Muscle layer of duodenum (tissue), 2 donors: Measurements from ENCODE around the gene KRTAP4-12.
"Not testable (repeated sequence)": the region's sequence is repeated elsewhere in the genome, so short reads cannot be mapped to it uniquely, and the experiment has no call there.

Experiments used
- H3K27ac ChIP-seq: one replicate; pipeline ENCODE4 v1.7.0; 2013; ENCODE audit warnings: mild to moderate bottlenecking, low read length
- H3K27me3 ChIP-seq: one replicate; pipeline ENCODE4 v1.7.0; 2013; ENCODE audit warnings: low read depth, mild to moderate bottlenecking, control low read depth, low read length
- H3K36me3 ChIP-seq, 2 donors: one replicate each; pipeline ENCODE4 v1.7.0; 2013; ENCODE audit warnings: low read length in 2 of 2, control low read depth in 1 of 2, mild to moderate bottlenecking in 1 of 2; ENCODE audit not compliant: insufficient read depth in 2 of 2, control insufficient read depth in 1 of 2
- H3K4me1 ChIP-seq, 2 donors: one replicate each; pipeline ENCODE4 v1.7.0; 2013; ENCODE audit warnings: low read length in 2 of 2, mild to moderate bottlenecking in 2 of 2, control low read depth in 1 of 2, moderate library complexity in 1 of 2; ENCODE audit not compliant: insufficient read depth in 2 of 2, control insufficient read depth in 1 of 2
- H3K4me3 ChIP-seq, 2 donors: one replicate each; pipeline ENCODE4 v1.7.0; 2013; ENCODE audit warnings: low read length in 2 of 2, low read depth in 1 of 2, mild to moderate bottlenecking in 1 of 2
- H3K9me3 ChIP-seq, 2 donors: one replicate each; pipeline ENCODE4 v1.7.0; 2013; ENCODE audit warnings: low read length in 2 of 2, control low read depth in 1 of 2, mild to moderate bottlenecking in 1 of 2; ENCODE audit not compliant: control insufficient read depth in 1 of 2
- donor health status: healthy.

The KRTAP4-12 gene

GRCh38 chr17:41123292-41123990 is 541 bp downstream of the KRTAP4-12 start:
- H3K9me3 ChIP-seq, H3K27ac ChIP-seq, H3K4me3 ChIP-seq, H3K36me3 ChIP-seq, H3K27me3 ChIP-seq, H3K4me1 ChIP-seq: not testable (repeated sequence)

- Histone ChIP-seq H3K9me3 (no peaks in the 10 kb centered on the region), H3K36me3 (no peaks in the 10 kb centered on the region), H3K4me1 (no peaks in the 10 kb centered on the region), H3K27ac (no peak overlapping the region), H3K27me3 (no peaks in the 10 kb centered on the region), H3K4me3 (no peak overlapping the region)
Measured at GRCh38 chr17:41121742-41122141, 2.2 kb downstream of the KRTAP4-12 start.

GRCh38 chr17:41119696-41120690 is 4.0 kb downstream of the KRTAP4-12 start:
- not testable (repeated sequence) for H3K4me1 ChIP-seq, H3K27ac ChIP-seq

GRCh38 chr17:41118721-41119120 is 5.3 kb downstream of the KRTAP4-12 start:
- no peak overlapping the region for H3K27ac ChIP-seq
- H3K4me1 ChIP-seq = no peaks in the 10 kb centered on the region
- no peaks in the 10 kb centered on the region for H3K36me3 ChIP-seq
- H3K9me3 ChIP-seq = no peaks in the 10 kb centered on the region
- H3K27me3 ChIP-seq = no peaks in the 10 kb centered on the region
- no peak overlapping the region for H3K4me3 ChIP-seq

More at GRCh38 chr17:41119696-41120690, 4.0 kb downstream of the KRTAP4-12 start:
- H3K36me3 ChIP-seq, H3K27me3 ChIP-seq, H3K9me3 ChIP-seq, H3K4me3 ChIP-seq: not testable (repeated sequence)

- not testable (repeated sequence) for H3K27me3 ChIP-seq, H3K27ac ChIP-seq, H3K4me3 ChIP-seq, H3K4me1 ChIP-seq, H3K9me3 ChIP-seq, H3K36me3 ChIP-seq
Measured at GRCh38 chr17:41117846-41118386, 6.1 kb downstream of the KRTAP4-12 start, which contains the start of gene KRTAP4-11. Gene KRTAP4-11 (minus strand): TSS chr17:41118373. CDS start chr17:41118315, 58 bp downstream.

GRCh38 chr17:41116297-41116696 is 7.7 kb downstream of the KRTAP4-12 start:
- H3K36me3 ChIP-seq = no peaks in the 10 kb centered on the region
- no peaks in the 10 kb centered on the region for H3K9me3 ChIP-seq
- H3K4me3 ChIP-seq = no peak overlapping the region
- H3K27me3 ChIP-seq = no peaks in the 10 kb centered on the region
- no peaks in the 10 kb centered on the region for H3K4me1 ChIP-seq
- H3K27ac ChIP-seq = no peak overlapping the region

- Histone ChIP-seq H3K4me1 (no peaks in the 10 kb centered on the region), H3K4me3 (no peak overlapping the region), H3K27me3 (no peaks in the 10 kb centered on the region)
Measured at GRCh38 chr17:41111151-41111885, 12.7 kb downstream of the KRTAP4-12 start.

GRCh38 chr17:41108728-41109386 is 15.1 kb downstream of the KRTAP4-12 start:
- H3K9me3 ChIP-seq, H3K4me1 ChIP-seq, H3K36me3 ChIP-seq: not testable (repeated sequence)

More at GRCh38 chr17:41111151-41111885, 12.7 kb downstream of the KRTAP4-12 start:
- Histone ChIP-seq H3K36me3 (no peaks in the 10 kb centered on the region), H3K27ac (no peak overlapping the region), H3K9me3 (no peaks in the 10 kb centered on the region)

GRCh38 chr17:41107941-41108450 is 16.0 kb downstream of the KRTAP4-12 start:
- Histone ChIP-seq H3K36me3 (no peaks in the 10 kb centered on the region), H3K27ac (no peak overlapping the region), H3K27me3 (no peaks in the 10 kb centered on the region), H3K4me1 (no peaks in the 10 kb centered on the region), H3K9me3 (no peaks in the 10 kb centered on the region), H3K4me3 (no peak overlapping the region)

More at GRCh38 chr17:41108728-41109386, 15.1 kb downstream of the KRTAP4-12 start:
- H3K27me3 ChIP-seq, H3K4me3 ChIP-seq, H3K27ac ChIP-seq: not testable (repeated sequence)

GRCh38 chr17:41105347-41105746 is 18.6 kb downstream of the KRTAP4-12 start, which contains the start of gene KRTAP4-9:
Gene KRTAP4-9 (plus strand): TSS chr17:41105389. CDS start chr17:41105389, 0 bp downstream.
- not testable (repeated sequence) for H3K9me3 ChIP-seq, H3K36me3 ChIP-seq, H3K27ac ChIP-seq, H3K4me1 ChIP-seq, H3K4me3 ChIP-seq, H3K27me3 ChIP-seq
